MM.1S (cell line): ENCODE measurements around the gene MGST2.

Source experiments
- DNase-seq: peaks from one replicate; pipeline ENCODE4 v3.0.0-alpha.2; 2015
- H2AFZ ChIP-seq: fragments of 300-600 bp; sonication (generic); 2 replicates; pipeline ENCODE4 v1.6.0; 2016; ENCODE audit warnings: antibody characterized with exemption, low read length
- H3F3A ChIP-seq: fragments of 300-600 bp; sonication (generic); 2 replicates; pipeline ENCODE4 v1.6.1; 2016; ENCODE audit warnings: mild to moderate bottlenecking, antibody characterized with exemption, low read length, moderate library complexity, mixed read lengths; ENCODE audit not compliant: insufficient read depth
- H3K27ac ChIP-seq: fragments of 300-600 bp; sonication (generic); 2 replicates; pipeline ENCODE4 v1.5.1; 2016; ENCODE audit warnings: mild to moderate bottlenecking, low read length
- H3K27me3 ChIP-seq: fragments of 300-600 bp; sonication (generic); replicated peaks from 2 replicates; pipeline ENCODE4 v1.6.0; 2016; ENCODE audit warnings: low read length; ENCODE audit not compliant: insufficient read depth
- H3K36me3 ChIP-seq: fragments of 300-600 bp; sonication (generic); replicated peaks from 2 replicates; pipeline ENCODE4 v1.6.1; 2016; ENCODE audit warnings: mild to moderate bottlenecking, low read length, mixed read lengths; ENCODE audit not compliant: insufficient read depth
- H3K4me1 ChIP-seq: fragments of 300-600 bp; sonication (generic); 2 replicates; pipeline ENCODE4 v1.6.1; 2016; ENCODE audit warnings: low read length, mixed read lengths
- H3K4me2 ChIP-seq: fragments of 300-600 bp; sonication (generic); 2 replicates; pipeline ENCODE4 v1.6.0; 2016; ENCODE audit warnings: low read depth, low read length
- H3K4me3 ChIP-seq: fragments of 300-600 bp; sonication (generic); 2 replicates; pipeline ENCODE4 v1.5.1; 2016; ENCODE audit warnings: low read length, mixed read lengths
- H3K79me2 ChIP-seq: fragments of 300-600 bp; sonication (generic); 2 replicates; pipeline ENCODE4 v1.6.1; 2016; ENCODE audit warnings: mixed run types, low read length, mixed read lengths
- H3K9ac ChIP-seq: fragments of 300-600 bp; sonication (generic); 2 replicates; pipeline ENCODE4 v1.6.1; 2016; ENCODE audit warnings: low read length, mixed read lengths
- H3K9me2 ChIP-seq: fragments of 300-600 bp; sonication (generic); replicated peaks from 2 replicates; pipeline ENCODE4 v1.6.1; 2016; ENCODE audit warnings: mild to moderate bottlenecking, low read length, mixed read lengths; ENCODE audit not compliant: insufficient read depth
- H3K9me3 ChIP-seq: fragments of 300-600 bp; sonication (generic); replicated peaks from 2 replicates; pipeline ENCODE4 v1.6.1; 2016; ENCODE audit warnings: mild to moderate bottlenecking, low read length, mixed read lengths; ENCODE audit not compliant: insufficient read depth
- H4K20me1 ChIP-seq: fragments of 300-600 bp; sonication (generic); 2 replicates; pipeline ENCODE4 v1.6.1; 2016; ENCODE audit warnings: mild to moderate bottlenecking, low read length, moderate library complexity, mixed read lengths; ENCODE audit not compliant: insufficient read depth
- EZH2 ChIP-seq: fragments of 300-600 bp; sonication (generic); optimal IDR thresholded peaks from 2 replicates; pipeline ENCODE3; 2017; ENCODE audit warnings: low read depth, mild to moderate bottlenecking, antibody characterized with exemption, low read length, mixed read lengths
- EZH2phosphoT487 ChIP-seq: fragments of 300-600 bp; sonication (generic); IDR thresholded peaks from 2 replicates; pipeline ENCODE4 v1.6.1; 2018; ENCODE audit warnings: antibody characterized with exemption, low read length
- TF ChIP-seq, protein P1 (sequence below): fragments of 300-600 bp; sonication (generic); IDR thresholded peaks from 2 replicates; pipeline ENCODE4 v1.5.1; 2016; ENCODE audit warnings: antibody characterized with exemption, low read length, mixed read lengths

MGST2 gene

DNA sequence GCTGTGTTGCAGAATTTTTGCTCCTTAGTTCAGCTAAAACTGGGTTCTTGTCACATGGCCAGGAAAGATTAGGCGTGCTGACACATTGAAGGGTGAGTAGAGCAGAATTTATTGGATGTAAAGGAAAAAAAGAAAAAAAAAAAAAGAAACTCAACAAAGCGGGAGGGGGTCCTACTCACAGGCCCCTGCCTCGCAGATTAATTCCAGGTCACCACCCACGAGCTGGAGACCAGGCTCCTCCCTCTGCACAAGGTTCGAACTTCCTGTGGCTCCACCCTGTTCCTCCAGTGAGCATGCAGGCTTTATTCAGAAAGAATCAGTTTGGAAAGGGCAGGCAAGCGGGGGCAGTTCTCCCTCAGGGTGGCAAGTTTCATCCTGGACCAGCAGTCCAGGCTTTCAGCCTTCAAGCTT lies 17.1 kb downstream of the MGST2 start:
- Histone ChIP-seq H3K9me3 (no peaks in the 10 kb centered on the region), H3K27me3 (no peaks in the 10 kb centered on the region), H2AFZ (no peak overlapping the region), H3K27ac (no peak overlapping the region), H3K36me3 (no peaks in the 10 kb centered on the region), H3K4me1 (no peaks in the 10 kb centered on the region), H3K9ac (no peak overlapping the region), H4K20me1 (no peaks in the 10 kb centered on the region), H3K79me2 (no peaks in the 10 kb centered on the region), H3K4me2 (no peak overlapping the region), H3K4me3 (no peak overlapping the region), H3F3A (no peaks in the 10 kb centered on the region), H3K9me2 (no peaks in the 10 kb centered on the region)
- no peak for DNase-seq
- TF ChIP-seq, protein P1, sequence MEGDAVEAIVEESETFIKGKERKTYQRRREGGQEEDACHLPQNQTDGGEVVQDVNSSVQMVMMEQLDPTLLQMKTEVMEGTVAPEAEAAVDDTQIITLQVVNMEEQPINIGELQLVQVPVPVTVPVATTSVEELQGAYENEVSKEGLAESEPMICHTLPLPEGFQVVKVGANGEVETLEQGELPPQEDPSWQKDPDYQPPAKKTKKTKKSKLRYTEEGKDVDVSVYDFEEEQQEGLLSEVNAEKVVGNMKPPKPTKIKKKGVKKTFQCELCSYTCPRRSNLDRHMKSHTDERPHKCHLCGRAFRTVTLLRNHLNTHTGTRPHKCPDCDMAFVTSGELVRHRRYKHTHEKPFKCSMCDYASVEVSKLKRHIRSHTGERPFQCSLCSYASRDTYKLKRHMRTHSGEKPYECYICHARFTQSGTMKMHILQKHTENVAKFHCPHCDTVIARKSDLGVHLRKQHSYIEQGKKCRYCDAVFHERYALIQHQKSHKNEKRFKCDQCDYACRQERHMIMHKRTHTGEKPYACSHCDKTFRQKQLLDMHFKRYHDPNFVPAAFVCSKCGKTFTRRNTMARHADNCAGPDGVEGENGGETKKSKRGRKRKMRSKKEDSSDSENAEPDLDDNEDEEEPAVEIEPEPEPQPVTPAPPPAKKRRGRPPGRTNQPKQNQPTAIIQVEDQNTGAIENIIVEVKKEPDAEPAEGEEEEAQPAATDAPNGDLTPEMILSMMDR: no peak
- TF ChIP-seq EZH2: no peak
- no peak for TF ChIP-seq EZH2phosphoT487

DNA sequence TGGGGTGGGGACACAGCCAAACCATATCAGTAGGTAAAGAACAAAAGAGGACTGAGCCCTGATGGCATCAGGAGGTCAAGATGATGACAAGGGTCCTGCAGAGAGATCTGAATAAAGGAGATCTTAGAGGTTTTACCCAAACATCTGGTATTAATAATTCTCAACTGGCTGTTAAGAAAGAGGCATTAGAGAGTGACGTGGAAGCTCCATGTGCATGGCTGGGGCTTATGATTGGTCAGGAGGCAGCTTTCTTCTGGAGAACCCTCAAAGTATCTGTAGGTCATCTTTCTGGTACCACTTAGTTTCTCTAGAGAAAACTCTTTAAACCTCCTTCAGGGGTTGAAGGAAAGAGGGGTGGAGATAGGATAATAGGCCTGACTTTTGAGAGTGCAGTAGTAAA lies 18.7 kb downstream of the MGST2 start:
- Histone ChIP-seq H3K9me3 (no peaks in the 10 kb centered on the region), H3K9me2 (no peaks in the 10 kb centered on the region), H3K4me3 (no peak overlapping the region), H3K9ac (no peak overlapping the region), H3K4me2 (no peak overlapping the region), H2AFZ (no peak overlapping the region), H3K36me3 (no peaks in the 10 kb centered on the region), H3K27ac (no peak overlapping the region), H3F3A (no peaks in the 10 kb centered on the region), H3K4me1 (no peaks in the 10 kb centered on the region), H4K20me1 (no peaks in the 10 kb centered on the region), H3K27me3 (no peaks in the 10 kb centered on the region), H3K79me2 (no peaks in the 10 kb centered on the region)
- DNase-seq: no peak
- no peak for TF ChIP-seq EZH2
- no peak for TF ChIP-seq EZH2phosphoT487
- TF ChIP-seq, protein P1: no peak

DNA sequence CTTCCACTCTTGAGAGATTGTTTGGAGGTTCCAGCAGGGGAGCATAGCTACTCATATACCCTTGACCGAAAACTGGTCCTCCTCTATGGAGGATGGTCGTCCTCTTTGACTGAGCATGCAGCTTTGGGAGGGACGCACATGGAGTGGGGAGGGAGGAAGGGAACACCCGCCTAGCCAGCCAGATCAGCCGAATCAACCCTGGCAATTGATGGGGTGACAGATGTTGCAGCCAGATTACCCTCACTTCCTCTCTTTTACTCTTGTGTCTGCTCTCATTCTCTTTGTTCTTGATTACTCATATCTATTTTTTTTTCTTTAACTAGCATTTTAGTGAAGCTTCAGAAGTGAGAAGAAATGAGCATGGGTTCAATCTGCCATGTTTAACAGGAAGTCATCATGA lies 19.6 kb downstream of the MGST2 start:
- Histone ChIP-seq H3K9ac (no peak overlapping the region), H3K27ac (no peak overlapping the region), H3K4me1 (no peaks in the 10 kb centered on the region), H3K79me2 (no peaks in the 10 kb centered on the region), H3K4me3 (no peak overlapping the region), H3F3A (no peaks in the 10 kb centered on the region), H3K36me3 (no peaks in the 10 kb centered on the region), H3K9me3 (no peaks in the 10 kb centered on the region), H3K27me3 (no peaks in the 10 kb centered on the region), H2AFZ (no peak overlapping the region), H3K4me2 (no peak overlapping the region), H3K9me2 (no peaks in the 10 kb centered on the region), H4K20me1 (no peaks in the 10 kb centered on the region)
- no peak for TF ChIP-seq EZH2phosphoT487
- TF ChIP-seq EZH2: no peak
- TF ChIP-seq, protein P1: no peak
- DNase-seq: no peak
